Brain microvascular endothelial cell (primary cell): ENCODE data around the gene MAOB.

Experiments
- DNase-seq: peaks from one replicate; pipeline ENCODE4 v3.0.0-alpha.2; 2020
- H3K27ac ChIP-seq: fragments of 250-450 bp; sonication (Bioruptor Pico); 2 replicates; pipeline ENCODE4 v1.5.1; 2020; ENCODE audit warnings: mild to moderate bottlenecking, moderate library complexity
- H3K27me3 ChIP-seq: fragments of 250-450 bp; sonication (Bioruptor Pico); replicated peaks from 2 replicates; pipeline ENCODE4 v1.5.1; 2020; ENCODE audit warnings: mild to moderate bottlenecking
- H3K36me3 ChIP-seq: fragments of 250-450 bp; sonication (Bioruptor Pico); replicated peaks from 2 replicates; pipeline ENCODE4 v1.5.1; 2020; ENCODE audit warnings: mild to moderate bottlenecking
- H3K4me3 ChIP-seq: 2 replicates; pipeline ENCODE4 v1.5.1; 2011; ENCODE audit warnings: low read depth, mild to moderate bottlenecking, control low read depth, low read length, moderate library complexity
- in situ Hi-C: cut with HindIII; loops from 2 replicates; pipeline ENCODE4 v1.10.0; 2017; ENCODE audit warnings: low sequenced_read_pairs, low pct_ligation_motif_present
- TF ChIP-seq, protein P1 (sequence below): IDR thresholded peaks from 2 replicates; pipeline ENCODE4 v1.5.1; 2011; ENCODE audit warnings: low read depth, mild to moderate bottlenecking, moderate library complexity, low read length, control low read depth, inconsistent platforms; ENCODE audit errors: missing control alignments

The MAOB gene

DNA sequence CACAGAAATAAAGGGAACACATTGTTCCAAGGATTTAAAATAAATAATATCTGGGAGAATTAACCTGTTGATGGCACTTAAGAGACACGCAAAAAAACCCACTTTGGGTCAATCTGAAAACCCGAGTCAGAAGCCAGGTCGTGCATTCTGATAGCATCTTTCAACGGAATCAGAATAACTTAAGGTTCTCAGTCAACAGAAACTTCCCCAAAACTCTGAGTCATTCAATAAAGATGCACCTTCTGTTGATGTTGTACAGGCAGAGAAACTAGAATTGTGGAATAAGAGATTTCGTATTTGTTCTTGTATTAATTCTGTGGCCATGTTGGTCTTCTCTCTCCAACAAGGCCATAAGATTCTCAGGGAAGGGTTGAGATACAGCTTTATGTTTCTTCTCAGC lies 78.2 kb downstream of the MAOB start:
- in situ Hi-C loops, result no loop called here
- TF ChIP-seq, protein P1, sequence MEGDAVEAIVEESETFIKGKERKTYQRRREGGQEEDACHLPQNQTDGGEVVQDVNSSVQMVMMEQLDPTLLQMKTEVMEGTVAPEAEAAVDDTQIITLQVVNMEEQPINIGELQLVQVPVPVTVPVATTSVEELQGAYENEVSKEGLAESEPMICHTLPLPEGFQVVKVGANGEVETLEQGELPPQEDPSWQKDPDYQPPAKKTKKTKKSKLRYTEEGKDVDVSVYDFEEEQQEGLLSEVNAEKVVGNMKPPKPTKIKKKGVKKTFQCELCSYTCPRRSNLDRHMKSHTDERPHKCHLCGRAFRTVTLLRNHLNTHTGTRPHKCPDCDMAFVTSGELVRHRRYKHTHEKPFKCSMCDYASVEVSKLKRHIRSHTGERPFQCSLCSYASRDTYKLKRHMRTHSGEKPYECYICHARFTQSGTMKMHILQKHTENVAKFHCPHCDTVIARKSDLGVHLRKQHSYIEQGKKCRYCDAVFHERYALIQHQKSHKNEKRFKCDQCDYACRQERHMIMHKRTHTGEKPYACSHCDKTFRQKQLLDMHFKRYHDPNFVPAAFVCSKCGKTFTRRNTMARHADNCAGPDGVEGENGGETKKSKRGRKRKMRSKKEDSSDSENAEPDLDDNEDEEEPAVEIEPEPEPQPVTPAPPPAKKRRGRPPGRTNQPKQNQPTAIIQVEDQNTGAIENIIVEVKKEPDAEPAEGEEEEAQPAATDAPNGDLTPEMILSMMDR, result no peak
- no peak overlapping the region for H3K4me3 ChIP-seq

DNA sequence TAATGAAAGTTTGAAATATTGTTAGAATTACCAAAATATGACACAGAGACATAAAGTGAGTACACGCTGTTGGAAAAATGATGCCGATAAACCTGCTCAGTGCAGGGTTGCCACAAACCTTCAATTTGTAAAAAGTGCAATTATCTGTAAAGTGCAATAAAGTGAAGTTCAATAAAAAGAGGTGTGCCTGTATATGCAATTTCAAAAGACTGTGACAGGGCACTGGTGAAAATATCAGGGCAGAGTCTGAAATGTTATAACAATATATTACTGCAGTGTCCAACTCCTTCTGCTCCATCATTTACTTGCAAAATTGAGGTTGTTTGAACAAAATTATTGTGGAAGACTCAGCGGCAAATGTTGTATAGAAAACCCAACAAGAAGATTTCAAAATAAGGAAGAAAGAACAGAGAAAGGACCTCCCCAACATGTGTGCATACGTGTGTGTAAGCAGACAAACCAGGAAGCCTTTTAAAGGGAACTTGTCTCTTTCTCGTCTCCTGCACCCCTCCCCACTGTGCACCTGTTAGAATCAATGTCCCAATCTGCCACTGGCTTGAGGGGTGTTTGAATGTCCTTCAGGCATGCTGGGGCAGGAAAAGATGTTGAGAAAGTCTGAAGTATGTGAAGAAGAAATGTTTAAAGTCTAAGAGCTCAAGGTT lies 96.2 kb downstream of the MAOB start:
- H3K4me3 ChIP-seq, result no peak overlapping the region
- H3K36me3 ChIP-seq, result no peaks in the 10 kb centered on the region
- no peaks in the 10 kb centered on the region for H3K27me3 ChIP-seq
- in situ Hi-C loops, result no loop called here
- H3K27ac ChIP-seq, result no peak overlapping the region
- TF ChIP-seq, protein P1, result no peak
- DNase-seq, result no peak

More for the DNA sequence above, 78.2 kb downstream of the MAOB start:
- H3K27me3 ChIP-seq, result no peaks in the 10 kb centered on the region
- DNase-seq, result no peak
- no peaks in the 10 kb centered on the region for H3K36me3 ChIP-seq
- H3K27ac ChIP-seq, result no peak overlapping the region

DNA sequence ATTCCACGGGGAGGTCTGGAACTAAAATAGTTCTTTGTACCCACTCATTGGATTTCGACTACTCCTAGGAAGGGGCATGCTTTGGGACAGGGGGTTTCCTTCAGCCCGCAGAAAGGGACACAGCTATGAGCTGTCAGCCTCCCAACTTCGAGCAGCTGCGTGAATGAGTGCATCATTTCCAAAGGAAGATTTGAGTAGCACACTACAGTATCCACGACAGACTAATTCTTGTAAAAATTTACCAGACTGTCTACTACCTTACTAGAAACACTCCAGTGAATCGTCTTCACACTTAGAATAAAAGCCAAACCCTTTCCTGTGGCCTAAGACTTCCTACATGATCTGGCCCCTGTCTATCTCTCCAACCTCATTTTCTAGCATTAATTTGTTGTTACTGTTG lies 124.2 kb downstream of the MAOB start:
- Histone ChIP-seq H3K36me3 (no peaks in the 10 kb centered on the region), H3K4me3 (no peak overlapping the region), H3K27me3 (no peaks in the 10 kb centered on the region), H3K27ac (no peak overlapping the region)
- TF ChIP-seq, protein P1, result no peak
- in situ Hi-C loops, result no loop called here
- DNase-seq, result no peak

DNA sequence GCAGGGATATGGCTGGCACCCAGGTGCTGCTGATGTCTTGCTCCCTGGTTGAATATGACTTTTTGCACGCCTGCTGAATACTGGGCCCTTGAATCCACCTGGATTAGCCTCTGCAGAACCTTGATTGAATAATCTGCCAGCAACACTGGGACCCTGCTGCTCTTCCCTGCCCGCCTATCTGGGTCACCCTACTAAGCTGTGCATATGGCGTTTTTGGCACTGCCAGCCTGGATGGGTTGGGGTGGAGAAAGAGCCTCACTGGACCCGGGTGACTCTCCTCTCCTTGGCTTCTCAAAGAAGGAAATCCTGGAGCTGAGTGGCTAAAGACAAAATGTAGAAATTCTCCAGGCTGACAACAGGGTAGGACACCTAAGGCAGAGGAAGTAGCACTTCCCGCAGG lies 126.2 kb downstream of the MAOB start:
- Histone ChIP-seq H3K27me3 (no peaks in the 10 kb centered on the region), H3K4me3 (no peak overlapping the region), H3K27ac (no peak overlapping the region), H3K36me3 (no peaks in the 10 kb centered on the region)
- in situ Hi-C loops, result no loop called here
- TF ChIP-seq, protein P1, result no peak
- no peak for DNase-seq

DNA sequence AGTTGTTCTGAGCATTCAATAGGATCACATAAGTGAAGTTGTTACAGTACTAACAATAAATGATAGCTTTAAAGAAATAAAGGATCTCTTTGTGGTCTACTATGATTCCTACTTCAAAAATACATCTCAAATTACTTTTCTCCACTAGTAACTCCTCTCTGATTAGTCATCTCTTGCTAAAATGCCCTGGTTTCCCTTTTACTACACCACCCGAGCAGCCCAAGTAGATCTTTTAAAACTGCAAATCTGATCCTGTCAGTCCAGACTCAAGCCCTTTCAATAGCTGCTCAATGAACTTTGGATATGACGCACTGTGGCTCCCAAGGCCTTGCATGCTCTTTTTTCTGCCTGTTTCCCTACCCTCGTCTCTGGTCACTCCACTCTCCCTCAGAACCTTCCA lies 128.6 kb downstream of the MAOB start:
- no peak overlapping the region for H3K4me3 ChIP-seq
- no peaks in the 10 kb centered on the region for H3K36me3 ChIP-seq
- TF ChIP-seq, protein P1, result no peak
- H3K27ac ChIP-seq, result no peak overlapping the region
- DNase-seq, result no peak
- H3K27me3 ChIP-seq, result no peaks in the 10 kb centered on the region
- in situ Hi-C loops, result no loop called here

DNA sequence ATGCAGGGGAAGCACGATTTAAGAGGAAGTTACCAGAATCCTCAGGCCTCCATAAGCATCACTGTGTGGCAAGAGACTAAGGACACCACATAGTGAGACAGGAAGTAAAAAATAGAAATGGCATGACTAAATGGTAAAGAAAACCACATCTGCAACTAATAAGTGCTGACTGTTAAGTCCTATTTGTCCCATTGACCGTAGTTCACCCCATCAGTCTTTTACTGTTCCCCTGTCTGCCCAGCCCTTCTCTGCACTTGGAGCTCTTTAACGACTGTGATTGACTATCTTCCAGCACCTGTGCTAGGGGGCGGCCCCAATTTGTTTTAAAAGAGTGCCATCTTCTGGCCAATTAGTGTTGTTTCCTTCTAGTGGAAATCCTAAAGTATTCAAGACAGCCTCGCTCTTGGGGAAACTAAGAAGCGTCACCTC lies 132.0 kb downstream of the MAOB start:
- no peak overlapping the region for H3K4me3 ChIP-seq
- peak; percentile 39 for DNase-seq
- H3K27me3 ChIP-seq, result no peaks in the 10 kb centered on the region
- no peak overlapping the region for H3K27ac ChIP-seq
- TF ChIP-seq, protein P1, result peak; percentile 47
- in situ Hi-C loops, result no loop called here
- H3K36me3 ChIP-seq, result no peaks in the 10 kb centered on the region
